ENCODE data around the gene CAMK2A.

Gene CAMK2A

DNA sequence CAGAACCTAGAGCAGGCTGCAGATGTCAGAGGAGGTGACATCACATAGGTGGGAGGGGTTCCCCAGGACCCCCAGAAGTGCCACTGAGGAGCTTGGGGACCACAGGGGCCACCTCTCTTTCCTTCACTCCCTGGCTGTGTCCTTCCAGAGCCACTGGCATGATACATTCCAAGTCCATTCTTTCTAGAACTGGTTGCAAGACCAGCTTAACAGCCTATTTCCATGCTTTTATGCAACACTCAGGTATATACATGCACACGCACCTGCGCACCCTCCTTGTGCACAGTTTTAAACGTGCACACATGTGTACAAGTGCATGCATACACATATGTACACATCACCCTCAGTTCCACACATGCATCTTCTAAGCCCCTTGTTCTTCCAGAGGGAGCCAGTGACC, 60.0 kb downstream of the CAMK2A start:
- no peak for DNase-seq

DNA sequence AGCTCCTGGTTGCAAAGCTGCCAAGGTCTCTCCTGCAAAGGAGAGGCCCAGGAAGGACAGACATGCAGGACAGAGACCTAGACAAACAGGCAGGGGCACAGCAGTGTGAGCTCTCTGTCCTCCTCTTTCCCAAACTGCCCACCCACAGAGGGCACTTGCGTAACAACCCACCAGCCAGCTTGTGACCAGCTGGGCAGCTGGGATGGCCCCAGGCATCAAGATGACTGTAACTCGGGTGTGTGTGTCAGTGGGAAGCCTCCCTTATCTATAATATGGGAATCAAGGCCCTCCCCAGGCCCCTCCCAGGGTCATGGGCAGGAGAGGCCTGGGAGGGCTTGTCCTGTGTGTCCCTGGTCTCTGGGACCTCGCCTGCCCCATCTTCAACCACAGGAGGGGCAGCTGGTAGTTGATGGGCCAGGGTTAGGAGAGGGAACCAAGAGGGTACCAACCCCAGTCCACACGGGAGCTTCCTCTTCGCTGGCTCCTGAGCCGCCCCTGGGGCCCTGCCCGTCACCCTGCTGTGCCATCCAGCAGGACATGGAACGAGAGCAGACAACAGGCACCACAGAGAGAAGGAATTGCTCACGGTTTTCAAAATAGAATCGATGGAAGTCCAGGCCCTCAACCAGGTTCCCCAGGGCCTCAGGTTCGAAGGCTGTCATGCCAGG, 61.8 kb downstream of the CAMK2A start:
- DNase-seq = no peak

DNA sequence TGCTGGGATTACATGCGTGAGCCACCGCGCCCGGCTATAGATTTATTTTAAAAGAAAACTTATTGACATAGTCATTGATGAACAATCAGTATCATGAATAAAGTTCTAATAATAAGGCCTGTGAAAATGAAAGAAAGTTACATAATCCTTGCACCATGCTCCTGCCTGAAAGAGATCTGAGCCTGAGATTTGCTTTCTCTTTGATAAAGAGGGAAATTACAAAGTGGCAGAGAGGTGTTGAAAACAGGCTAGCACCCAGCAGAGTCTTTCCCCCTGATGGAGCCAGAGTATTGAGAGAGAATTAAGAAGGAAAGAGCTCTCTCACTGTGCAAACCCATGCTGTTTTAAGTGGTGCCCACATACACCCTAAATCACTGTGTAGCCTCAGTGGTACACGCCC, 62.5 kb downstream of the CAMK2A start:
- no peak for DNase-seq

DNA sequence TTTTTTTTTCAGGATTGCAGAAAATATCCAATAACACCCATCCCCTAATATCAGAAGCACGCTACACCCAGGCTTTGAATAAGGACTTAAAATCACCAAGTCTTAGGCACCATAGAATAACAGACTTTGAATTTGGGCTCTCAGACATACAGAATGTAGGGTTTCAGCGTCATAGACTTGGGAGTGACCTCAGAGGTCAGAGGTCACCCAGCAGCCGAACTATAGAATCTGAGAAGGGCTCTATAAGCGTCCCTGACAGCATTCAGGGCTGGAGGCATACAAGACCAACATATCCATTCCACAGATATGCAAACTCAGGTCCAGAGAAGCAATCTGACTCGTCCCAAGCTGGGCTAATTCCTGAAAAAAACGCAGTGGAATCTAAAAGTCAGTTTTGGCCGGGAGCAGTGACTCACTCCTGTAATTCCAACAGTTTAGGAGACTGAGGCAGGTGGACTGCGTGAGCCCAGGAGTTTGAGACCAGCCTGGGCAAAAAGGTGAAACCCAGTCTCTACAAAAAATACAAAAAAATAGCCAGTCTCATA, 65.0 kb downstream of the CAMK2A start:
- no peak for DNase-seq

DNA sequence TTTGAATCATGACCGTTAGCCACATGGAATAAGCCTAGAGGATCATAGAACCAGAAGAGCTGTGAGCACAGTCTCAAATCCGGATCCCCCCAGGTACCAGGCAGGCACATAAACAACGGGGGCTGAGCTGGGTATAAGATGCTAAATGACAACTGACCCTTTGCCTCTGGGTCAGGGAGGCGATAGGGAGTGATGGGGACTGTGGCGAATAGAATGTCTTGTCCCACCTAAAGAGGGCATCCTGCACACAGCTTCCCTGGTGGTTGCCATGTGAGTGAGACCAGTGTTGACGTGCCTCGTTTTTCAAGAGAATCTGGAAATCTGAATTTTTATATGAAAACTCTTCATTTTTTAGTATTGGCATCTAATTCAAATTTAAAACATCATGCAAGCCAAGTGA, 66.1 kb downstream of the CAMK2A start:
- DNase-seq = no peak

DNA sequence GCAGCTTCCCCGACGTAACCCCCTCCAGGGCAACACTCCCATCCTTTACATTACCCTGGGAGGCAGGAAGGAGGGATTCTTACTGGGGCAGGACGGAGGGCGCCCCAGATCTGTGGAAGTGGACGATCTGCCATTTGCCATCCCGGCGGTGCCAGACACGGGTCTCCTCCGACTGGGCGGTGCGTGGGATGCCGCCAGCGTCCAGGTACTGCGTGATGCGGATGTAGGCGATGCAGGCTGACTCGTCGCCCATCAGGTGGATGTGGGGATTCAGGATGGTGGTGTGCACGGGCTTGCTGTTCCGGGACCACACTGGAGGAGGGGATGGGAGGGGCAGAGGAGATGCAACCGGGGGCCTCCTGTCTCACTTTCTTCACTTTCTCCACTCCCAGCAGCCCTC, 66.7 kb downstream of the CAMK2A start:
- DNase-seq = no peak

DNA sequence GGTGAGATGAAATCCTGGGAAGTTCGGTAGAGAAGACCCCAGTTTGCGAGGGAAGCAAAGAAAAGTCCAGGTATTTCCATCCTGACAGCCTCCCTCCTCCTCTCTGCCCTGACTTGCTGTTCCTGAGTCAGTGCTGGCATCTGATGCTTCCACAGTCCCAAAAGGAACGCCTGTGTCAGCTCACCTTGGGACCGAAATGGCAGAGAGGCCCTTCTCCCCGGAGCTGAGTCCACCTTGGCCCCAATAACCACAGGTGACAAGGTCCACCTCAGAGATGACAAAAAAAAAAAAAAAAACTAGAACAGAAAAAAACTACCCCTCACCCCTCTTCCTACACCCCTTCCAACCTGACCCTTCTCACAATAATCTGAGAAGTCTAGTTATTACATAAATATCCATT, 68.1 kb downstream of the CAMK2A start:
- no peak for DNase-seq

DNA sequence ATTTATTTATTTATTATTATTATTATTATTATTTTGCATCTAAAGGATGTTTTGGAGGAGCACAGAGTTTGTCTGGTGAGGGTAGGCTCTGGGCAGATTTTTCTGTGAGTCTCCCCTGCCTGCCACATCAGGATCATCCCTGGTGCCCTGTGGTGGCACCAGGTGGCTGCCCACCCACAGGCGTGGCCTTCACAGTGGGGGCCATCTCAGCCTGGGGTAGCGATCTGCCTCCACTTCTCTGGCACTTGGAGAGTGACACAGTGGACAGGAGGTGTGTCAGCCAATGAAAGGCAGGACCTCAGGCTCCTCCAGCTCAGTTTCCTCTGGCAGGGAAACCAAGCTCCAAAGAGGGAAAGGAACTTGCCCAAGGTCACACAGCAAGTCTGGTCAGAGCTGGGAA, 69.7 kb downstream of the CAMK2A start:
- DNase-seq = no peak

DNA sequence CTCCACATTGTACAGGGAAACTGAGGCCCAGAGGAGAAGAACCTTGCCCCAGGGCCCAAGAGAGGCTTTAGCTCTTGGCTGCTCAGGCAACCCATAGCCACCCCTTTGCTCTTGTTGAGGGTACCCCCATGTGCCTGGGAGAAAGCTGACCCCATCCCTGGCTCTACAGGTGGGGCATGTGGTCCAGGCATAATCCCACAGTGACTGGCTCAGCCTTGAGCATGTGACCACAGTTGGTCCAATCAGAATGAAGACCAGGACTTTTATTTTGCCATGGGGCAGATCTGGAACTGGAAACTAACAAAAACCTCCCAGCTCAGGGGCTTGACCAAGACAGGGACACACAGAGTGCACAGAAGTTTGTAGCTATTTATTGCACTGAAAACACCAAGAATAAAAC, 70.4 kb downstream of the CAMK2A start:
- DNase-seq = no peak

DNA sequence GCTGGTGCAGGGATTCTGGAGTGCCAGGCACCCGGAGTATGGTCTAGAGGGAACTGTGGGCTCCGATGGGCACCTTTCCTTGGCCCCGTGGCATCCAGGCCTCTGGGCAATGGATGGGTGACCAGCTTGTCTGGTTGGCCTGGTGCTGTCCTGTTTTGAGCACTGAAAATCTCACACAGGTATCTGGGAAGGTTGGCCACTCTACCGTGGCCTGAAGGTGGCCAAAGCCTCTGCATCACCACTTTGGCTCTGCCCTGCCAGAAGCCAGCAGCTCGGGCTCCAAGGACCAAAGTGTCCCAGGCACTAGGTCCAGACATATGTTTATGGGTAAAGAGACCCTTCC, 70.9 kb downstream of the CAMK2A start:
- DNase-seq = no peak

DNA sequence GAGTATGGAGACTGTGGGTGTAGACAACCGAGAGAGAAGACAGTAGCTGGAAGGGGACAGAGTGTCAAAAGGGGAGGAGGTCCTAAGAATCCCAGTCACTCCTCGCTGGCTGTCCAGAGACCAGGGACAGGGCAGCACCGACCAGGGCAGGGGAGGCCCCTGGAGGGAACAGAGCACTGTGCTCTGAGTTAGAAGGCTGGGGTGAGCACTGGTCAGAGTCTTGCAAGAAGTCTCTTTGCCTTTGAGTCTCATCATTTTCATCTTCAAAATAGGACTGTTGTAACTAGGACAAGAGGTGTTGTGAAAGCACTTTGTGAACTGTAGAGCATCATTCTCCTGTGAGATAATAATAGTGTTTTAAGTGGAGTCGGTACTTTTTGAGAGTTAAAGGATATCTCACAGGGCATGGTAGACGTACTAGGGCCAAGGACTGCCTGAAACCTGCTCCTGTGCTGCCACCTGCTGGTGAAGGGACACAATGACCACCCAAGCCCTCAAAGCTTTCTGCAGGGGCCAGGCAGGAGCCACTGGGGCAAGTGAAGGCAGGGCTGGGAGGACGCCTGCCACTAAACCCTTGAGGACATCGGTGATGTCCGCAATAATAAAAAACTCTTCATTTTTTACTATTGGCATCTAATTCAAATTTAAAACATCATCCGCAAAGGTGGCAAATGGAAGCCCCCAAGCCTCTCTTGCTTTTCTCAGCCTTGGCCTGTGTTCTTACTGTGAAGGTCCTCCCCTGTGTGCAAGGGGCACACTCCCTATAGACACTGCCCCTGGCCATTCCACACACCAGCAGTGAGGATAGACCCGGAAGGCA, 71.5 kb downstream of the CAMK2A start:
- DNase-seq = peak; percentile 20 to 28

DNA sequence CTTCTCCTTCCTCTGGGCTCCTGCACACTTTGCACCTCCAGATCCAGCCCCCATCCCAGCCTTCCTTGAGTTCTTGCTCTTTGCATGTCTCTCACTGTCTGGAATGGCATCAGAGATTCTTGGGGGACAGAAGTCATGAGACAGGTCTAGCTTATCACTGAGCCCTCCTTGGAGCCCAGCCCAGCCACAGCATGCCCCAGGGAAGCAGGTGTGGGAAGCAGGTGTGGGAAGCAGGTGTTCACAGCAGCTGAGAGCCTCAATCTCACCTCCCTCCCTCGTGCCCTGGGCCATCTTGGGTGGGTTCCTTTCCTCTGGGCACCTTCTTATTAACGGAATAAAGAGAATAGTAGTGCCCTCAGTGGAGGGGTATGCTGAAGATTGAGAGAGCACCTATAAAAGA, 72.5 kb downstream of the CAMK2A start:
- DNase-seq = no peak

DNA sequence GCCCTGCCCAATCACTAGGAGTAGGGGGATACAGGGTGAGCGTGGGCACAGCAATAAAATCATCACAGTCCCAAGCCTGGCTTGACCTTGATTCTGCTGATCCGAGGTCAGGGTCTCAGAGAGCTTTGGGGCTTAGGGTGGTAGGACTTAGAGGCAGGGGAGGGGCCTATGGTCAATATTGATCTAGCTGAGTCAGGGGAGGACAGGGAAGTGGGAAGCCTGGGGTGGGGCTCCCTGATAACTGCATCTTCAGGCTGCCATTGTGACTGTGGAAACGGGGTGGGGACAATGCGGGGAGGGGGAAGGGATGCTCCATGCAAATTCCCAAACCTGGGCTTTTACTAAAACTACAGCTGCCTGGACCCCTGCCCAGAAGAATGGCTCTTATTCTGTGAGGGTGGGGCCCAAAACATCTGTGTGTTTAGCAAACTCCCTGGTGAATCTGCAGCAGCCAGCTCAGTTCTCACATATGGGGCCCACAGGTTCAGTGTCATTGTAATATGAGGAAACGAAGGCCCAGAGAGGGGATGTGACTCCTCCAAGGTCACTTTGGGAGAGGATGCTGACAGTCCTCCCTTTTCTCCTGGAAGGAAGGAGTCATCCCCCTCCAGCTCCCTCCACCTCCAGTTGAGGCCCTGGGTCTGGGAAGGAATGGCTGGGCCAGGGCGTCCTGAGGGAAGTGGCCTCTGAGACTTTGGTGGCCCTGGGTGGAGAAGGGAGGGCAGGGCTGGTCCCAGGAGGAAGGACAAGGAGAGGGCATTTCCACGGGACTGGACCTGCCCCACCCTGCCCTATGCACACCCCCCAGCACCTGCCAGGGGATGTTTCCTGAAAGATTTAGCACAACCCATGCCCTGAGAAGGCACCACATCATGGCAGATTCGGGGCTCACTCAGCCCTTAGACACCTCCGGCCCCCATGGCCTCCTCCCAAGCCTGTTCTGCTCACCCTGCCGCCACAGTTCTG, 73.3 kb downstream of the CAMK2A start:
- DNase-seq = no peak

DNA sequence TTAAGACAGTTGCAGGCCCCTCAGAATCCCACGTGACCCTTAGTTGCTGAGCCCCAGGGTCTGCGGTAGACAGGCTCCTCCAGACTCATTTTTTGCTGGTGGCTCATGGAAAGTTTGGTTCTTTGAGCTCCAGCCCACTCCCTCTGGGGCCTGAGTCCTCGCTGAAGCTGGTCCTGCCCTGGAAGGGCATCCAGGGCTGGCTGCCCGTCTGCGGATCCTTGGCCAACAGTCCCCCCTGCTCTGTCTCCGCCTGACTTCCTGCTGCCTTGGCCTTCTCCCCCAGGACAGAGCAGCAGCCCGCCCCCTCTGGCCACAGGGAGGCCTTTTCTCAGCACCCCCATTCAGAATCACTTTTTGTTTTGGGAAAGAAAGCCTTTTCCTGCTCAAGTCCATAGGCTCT, 75.3 kb downstream of the CAMK2A start:
- DNase-seq = no peak

DNA sequence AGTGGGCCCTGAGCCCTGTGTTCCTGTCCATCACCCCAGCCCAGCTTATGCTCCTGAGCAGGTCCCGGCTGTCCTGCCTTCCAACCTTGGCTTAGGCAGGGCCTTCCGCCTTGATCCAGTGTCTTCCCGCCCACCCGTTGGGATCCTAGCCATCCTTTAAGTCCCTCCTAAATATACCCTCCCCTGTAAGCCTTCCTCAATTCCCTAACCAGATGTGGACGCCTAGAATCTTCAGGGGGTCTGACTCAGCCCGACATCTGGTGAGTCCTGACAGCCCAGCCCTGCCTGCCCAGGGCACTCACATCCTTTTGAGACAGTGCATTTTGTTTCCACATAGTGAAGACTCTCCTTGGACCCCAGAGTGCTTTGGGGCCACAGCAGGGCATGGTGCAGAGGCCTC, 76.0 kb downstream of the CAMK2A start:
- no peak for DNase-seq

DNA sequence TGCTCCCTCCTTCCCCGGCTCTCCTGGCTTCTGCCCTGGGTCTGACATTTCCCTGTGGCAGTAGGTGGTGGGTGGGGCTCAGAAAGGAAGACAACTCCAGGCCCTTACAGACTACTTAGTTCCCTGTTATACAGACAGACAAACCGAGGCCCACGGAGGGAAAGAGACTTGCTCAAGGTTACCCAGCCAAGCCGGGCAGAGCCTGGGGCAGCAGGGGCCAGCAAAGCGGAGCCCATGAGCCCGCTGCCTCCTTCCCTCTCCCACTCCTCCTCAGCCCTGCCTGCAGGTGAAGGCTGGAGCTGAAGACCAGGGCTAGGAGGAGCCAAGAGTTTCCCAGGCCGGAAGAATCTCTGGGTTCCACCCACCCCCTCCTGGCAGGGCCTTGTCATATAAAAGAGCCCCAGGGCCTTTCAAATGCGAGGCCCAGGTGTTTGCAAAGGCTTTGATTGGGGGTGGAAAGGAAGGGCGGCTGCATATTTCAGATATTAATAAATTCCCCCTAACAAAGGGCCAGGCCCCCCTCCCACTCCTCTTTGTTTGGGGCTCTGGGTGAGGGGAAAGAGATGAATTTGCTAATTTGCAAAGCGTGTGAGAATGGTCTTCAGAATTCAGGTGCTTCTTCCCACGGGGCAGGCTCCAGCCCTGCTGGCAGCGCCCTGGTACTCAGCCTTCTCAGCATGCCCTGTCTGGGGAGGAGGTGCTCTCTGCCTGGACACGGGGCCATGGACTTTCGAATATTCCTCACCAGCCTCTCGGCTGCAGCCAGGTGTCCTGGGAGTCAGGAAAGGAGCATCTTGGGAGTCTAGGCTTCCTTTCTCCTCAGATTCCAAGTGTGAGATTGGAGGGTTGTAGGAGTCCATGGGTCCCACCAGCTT, 78.2 kb downstream of the CAMK2A start:
- no peak for DNase-seq

DNA sequence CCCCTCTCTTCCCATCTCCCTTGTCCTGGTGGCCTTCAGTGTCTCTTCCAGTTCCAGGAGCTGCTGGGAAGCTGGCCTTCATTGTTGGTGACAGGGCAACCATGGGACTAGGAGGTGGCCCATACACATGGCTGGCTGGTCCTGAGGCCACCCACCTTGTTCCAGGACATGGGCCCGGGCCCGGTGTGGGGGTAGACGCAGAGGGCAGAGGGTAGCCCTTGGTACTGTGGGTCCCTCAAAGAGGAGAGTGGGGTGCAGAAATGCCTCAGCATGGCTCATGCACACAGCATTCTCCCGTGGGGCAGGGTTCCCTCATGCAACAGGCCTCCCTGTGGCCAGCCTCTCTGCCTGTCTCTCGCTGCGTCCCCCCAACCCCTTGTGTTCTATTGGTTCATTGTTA, 78.9 kb downstream of the CAMK2A start:
- DNase-seq = no peak

DNA sequence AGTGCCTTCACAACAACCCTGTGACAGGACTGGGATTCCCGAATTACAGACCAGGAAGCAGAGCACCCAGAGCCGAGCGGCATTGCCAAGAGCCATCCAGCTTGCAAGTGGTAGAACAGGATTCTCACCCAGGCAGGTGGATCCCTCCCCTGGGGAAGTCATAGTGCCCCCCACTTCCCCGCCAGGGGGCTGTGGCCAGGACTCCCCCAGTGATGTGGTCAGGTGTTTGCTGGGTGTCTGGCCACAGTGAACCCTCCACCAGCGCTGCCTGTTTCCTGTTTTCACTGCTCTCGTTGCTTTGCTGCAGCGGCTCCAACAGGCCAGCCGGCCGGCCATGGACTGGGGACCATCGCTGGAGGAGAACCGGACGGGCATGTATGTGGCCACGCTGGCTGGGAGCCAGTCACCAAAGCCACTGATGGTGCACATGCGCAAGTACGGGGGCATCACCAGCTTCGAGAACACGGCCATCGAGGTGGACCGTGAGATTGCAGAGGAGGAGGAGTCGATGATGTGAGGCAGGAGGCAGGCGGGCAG, 80.4 kb downstream of the CAMK2A start:
- DNase-seq = no peak

DNA sequence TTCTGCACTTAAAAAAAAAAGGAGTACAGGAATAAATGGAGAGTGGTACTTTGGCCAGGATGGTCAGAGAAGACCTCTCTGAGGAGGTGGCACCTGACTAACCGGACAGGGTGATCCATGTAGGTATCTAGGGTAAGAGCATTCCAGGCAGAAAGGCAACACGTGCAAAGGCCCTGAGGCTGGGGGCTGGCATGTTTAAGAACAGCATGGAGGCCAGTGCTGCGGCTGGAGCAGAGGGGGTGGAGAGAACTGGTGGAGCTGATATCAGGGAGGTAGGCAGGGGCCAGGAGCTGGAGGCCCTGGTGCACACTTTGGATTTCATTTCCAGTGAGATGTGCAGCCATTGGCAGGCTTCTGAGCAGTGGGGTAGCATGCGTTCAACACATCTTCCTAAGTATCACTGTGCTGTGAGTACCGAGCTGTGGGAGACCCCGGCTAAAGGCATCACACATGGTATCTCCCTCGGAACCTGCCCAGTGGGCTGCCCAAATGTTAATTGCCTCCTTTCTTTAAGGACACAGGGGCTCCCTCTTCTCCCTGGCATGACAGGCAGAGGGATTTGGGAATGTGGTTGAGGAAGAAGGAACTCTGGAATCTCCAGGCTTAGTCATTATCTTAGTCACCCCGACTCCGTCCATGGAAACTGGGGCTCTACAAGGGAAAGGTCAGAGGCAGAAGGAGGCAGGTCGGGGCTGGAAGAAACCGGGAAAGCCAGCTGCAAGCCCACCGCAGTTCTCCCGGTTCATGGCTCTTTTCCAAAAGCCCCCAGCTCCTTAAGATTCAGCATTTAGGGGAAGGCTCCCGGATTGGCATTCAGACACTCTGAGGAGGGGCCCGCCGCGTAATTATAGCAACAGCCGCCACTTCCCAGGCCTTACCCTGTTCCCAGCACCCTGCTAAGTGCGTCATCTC, 81.1 kb downstream of the CAMK2A start:
- DNase-seq = no peak

DNA sequence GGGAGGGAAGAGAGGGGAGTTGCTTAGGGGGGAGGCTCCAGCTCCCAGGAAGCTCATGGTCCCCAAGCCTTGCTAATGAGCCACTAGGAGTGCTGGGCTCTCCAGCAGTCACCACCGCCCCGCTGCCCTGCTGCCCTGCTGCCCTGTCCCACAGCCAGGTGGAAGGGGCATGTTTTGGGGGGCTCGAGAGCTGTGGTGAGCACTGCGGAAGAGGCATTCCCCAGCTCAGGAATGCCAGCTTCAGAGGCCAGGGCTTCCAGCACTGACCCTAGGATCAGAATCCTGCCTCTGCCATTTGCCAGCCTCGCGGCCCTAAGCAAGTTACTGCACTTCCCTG, 82.8 kb downstream of the CAMK2A start:
- DNase-seq = no peak

All from NCI-H187 (cell line).